Right ventricle myocardium superior (tissue), 1 donor: ENCODE data around the gene HPD. TPM values are rescaled to one million over a fixed set of nuclear protein-coding genes. Genes with fewer than 3 reads are reported as not detected.

ENCODE experiments used
- ATAC-seq: fragments of 200-7000 bp; cut with Tn5 transposase; one replicate; pipeline ENCODE4 v1.9.1; 2020; ENCODE audit warnings: mild to moderate bottlenecking; ENCODE audit not compliant: poor library complexity
- DNase-seq: peaks from one replicate; pipeline ENCODE4 v3.0.0-alpha.2; 2020
- intact Hi-C: fragments of 100-400 bp; cut with DNase I; formaldehyde crosslinking; loops from one replicate; pipeline ENCODE4 v1.11.2; 2022
- total RNA-seq: library from RNA; stranded (reverse); fragmentation: NEBNext Ultra II Directional; extraction: Animal tissue kit (Norgen Biotek cat#: 25700); gene quantifications from one replicate; pipeline ENCODE4 v1.2.1, GENCODE V29; 2021
- donor health status: DM: no; HTN: yes; CAD: no; lungs with severe emphysema.

The HPD gene
- total RNA-seq, 1 donor from 2014 or later, result 2.7 TPM

DNA sequence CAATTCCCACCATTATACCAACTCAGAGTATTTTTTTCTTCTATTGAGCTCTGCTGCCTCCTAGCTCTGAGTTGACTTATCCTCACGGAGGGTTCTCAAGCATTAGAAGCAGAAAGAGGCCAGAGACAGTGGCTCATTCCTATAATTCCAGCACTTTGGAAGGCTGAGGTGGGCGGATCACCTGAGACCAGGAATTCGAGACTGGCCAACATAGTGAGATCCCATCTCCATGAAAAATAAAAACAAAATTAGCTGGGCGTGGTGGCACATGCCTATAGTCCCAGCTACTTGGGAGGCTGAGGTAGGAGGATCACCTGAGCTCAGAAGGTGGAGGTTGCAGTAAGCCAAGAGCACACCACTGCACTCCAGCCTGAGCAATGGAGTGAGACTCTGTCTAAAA lies 21.0 kb downstream of the HPD start:
- ATAC-seq (no peak), DNase-seq (no peak)
- intact Hi-C loops, result no loop called here

GRCh38 chr12:121831571-121832245 lies 27.0 kb downstream of the HPD start:
- DNase-seq, result no peak
- ATAC-seq, result no peak
- intact Hi-C loops, result no loop called here

GRCh38 chr12:121830588-121831265 lies 27.9 kb downstream of the HPD start:
- ATAC-seq, result no peak

GRCh38 chr12:121830134-121830533 lies 28.5 kb downstream of the HPD start:
- ATAC-seq, result no peak
- intact Hi-C loops, result no loop called here
- DNase-seq, result no peak

More at GRCh38 chr12:121830588-121831265, 27.9 kb downstream of the HPD start:
- intact Hi-C loops, result no loop called here
- DNase-seq, result no peak

DNA sequence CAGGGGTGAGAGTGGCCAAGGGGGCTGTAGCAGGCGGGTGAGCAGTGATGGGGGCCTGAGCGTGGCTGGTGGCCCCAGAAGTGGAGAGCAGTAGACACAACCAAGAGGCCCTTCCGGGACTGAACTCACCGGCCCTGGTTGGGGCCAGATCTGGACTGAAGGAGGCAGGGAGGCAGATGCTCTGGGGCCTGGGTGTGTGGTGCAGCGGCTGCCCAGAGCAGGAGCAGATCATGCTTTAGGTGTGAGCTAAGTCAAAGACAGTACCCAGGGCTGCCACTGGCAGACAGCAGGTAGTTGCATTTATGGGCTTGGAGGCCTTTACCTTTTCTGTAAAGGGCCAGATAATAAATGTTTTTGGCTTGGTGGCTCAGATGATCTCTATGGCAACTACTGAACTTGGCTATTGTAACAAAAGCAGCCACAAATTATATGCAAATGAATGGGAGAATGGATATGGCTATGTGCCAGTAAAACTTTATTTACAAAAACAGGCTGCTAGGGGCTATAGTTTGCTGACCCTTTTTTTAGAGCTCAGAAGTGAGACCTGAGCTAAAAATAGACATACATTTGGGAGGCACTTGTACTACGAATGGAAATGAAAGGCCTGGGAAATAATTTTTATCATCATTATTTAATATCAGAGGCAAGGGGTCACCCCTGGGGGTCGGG lies 29.3 kb downstream of the HPD start:
- DNase-seq (no peak), ATAC-seq (no peak)
- intact Hi-C loops, result no loop called here

DNA sequence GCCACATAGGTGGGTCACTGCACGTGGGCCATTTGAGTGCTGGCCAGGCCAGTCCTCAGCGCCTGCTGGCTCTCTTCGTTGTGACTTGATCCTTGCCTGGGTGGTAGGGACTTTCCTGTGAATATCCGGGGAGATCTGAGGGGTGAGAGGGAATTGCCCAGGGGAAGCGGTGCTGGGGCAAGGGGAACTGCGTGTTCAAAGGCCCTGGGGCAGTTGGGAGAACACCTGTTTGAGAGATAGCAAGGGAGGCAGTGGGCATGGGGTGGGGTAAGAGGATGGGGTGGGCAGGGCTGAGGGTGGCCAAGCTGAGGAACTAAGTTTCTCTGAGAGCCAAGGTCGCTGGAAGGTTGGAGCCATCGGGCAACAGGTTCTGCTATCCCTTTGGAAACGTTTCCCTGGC lies 29.8 kb downstream of the HPD start:
- ATAC-seq (no peak), DNase-seq (no peak)
- intact Hi-C loops, result no loop called here

DNA sequence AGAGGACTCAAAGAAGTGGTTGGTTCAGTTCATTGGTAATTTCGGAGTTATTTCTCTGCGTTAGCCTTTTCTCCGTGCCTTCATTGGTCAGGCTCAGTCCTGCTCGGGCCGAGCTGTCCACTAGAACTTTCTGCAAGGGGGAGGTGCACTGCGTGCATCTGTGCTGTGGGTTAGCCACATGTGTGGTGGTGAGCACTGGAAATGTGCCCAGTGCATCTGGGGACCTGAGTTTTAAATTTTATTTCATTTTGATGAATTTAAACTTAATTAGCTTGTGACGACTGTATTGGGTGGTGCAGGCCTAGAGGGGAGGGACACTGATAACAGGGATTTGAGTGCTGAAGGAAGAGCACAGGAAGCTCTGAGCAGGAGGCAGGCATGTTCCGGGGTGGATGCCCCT lies 30.4 kb downstream of the HPD start:
- ATAC-seq, result no peak
- intact Hi-C loops, result no loop called here
- no peak for DNase-seq

- intact Hi-C loops, result no loop called here
- DNase-seq, result no peak
- no peak for ATAC-seq
Measured at GRCh38 chr12:121827351-121828099, 31.1 kb downstream of the HPD start.

DNA sequence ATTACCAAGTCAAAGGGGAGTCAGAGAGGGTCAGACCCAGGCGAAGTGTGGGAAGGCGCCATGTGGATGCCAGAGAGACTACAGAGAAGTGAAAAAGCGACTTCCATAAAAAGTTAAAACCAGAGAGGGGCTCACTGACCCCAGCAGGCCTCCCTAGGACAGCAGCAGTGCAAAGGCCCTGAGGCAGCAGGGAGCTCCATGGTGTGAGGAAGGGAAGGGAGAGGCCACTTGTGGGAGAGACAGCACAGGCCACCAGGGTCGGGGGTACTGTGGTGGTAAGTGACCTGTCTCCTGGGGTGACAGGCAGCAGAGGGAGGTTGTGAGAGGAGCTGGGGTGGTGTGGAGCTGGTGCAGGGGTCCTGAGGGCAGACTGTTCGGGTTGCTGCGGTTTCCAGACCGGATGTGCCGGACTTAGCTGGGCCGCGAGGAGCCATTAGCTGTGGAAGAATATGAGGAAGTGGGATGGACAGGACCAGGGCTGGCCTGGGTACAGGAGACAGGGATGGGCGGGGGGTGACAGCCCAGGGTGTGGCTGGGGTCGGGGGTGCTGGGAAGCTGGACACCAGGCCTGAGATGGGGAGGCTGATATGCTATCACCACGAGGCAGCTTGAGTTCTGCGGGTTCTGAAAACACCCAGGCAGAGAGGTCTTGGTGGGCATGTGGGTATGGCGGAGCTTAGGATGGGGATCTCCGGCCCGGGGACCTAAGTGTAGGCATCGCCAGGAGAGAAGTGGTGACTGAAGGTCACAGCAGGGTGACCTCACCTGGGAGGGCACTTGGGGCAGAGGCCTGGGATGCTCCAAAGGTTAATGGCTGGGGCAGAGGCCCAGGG lies 32.1 kb downstream of the HPD start:
- intact Hi-C loops, result no loop called here
- peak; percentile 19 for DNase-seq
- ATAC-seq, result no peak

DNA sequence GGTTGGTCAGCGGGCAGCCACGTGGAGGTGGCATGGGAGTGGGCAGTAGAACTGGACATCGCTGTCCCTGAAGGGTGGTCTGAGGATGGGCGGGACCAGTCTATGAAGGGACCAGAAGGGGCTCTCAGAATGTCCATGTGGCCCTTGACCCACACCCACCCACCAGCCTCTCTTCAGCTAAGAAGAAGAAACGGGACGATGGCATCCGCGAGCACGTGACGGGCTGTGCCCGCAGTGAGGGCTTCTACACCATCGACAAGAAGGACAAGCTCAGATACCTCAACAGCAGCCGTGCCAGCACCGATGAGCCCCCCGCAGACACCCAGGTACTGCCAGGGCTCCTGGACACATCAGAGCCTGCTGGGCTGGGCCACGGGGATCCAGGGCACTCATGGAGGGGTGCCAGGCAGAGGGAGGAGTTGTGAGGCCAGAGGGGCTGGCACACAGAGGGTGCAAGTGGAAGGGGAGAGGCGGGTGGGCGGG lies 33.6 kb downstream of the HPD start:
- ATAC-seq, result no peak

DNA sequence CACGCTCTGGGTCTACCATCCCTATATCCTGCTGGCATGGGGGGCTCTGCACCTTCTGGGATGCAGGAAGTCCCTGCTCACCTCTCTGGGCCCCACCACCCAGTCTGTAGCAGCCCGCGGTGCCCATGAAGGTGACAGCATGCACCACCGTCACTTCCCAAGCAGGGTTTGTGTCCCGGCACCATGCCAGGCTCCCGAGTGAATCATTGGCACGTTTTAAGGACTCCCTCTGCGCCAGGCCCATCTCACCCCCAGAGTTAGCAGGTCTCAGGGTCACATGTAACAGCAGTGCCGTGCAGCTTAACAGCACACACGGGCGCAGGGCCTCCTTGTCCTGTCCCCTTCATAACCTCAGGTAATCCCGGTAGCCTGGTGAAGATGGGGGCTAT lies 34.9 kb downstream of the HPD start:
- intact Hi-C loops, result no loop called here
- ATAC-seq (no peak), DNase-seq (peak; percentile 40)

More for the DNA sequence above, 33.6 kb downstream of the HPD start:
- intact Hi-C loops, result no loop called here
- peak; percentile 43 for DNase-seq

DNA sequence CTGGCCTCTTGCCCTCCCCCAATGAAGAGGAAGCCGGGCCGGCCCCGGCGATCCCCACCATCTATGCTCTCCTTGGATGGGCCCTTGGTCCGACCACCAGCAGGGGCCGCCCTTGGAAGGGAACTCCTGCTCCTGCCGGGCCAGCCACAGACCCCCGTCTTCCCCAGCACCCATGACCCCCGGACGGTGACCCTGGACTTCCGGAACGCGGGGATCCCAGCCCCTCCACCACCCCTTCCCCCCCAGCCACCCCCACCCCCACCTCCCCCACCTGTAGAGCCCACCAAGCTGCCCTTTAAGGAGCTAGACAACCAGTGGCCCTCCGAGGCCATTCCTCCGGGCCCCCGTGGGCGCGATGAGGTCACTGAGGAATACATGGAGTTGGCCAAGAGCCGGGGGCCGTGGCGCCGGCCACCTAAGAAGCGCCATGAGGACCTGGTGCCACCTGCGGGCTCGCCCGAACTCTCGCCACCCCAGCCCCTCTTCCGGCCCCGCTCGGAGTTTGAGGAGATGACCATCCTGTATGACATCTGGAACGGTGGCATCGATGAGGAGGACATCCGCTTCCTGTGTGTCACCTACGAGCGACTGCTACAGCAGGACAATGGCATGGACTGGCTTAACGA lies 35.4 kb downstream of the HPD start:
- intact Hi-C loops, result no loop called here
- DNase-seq (peak; percentile 42), ATAC-seq (no peak)

- no peak for ATAC-seq
- peak; percentile 27 for DNase-seq
- intact Hi-C loops, result no loop called here
Measured at GRCh38 chr12:121822393-121823100, 36.1 kb downstream of the HPD start.

GRCh38 chr12:121820056-121820455 lies 38.6 kb downstream of the HPD start:
- intact Hi-C loops, result no loop called here
- DNase-seq (no peak), ATAC-seq (no peak)

DNA sequence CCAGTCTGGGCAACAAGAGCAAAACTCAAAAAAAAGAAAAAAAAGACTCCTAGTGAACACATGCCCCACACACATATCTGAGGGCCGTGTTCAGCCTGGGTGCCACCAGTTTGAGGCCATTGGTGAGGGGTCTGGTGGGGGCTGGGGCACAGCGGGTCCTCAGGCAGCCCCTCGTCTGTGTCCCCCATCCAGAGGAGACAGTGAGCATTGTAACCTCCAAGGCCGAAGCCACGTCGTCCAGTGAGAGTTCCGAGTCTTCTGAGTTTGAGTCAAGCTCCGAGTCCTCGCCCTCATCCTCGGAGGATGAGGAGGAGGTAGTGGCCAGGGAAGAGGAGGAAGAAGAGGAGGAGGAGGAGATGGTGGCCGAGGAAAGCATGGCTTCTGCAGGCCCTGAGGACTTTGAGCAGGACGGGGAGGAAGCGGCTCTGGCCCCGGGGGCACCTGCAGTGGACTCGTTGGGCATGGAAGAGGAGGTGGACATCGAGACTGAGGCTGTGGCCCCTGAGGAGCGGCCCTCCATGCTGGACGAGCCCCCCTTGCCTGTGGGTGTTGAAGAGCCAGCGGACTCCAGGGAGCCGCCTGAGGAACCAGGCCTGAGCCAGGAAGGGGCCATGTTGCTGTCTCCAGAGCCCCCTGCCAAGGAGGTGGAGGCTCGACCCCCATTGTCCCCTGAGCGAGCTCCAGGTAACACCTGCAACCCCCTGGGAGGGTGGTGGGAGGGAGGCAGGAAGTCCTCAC lies 39.3 kb downstream of the HPD start:
- ATAC-seq, result no peak
- intact Hi-C loops, result no loop called here

GRCh38 chr12:121817648-121818043 lies 41.0 kb downstream of the HPD start:
- DNase-seq (peak; percentile 19), ATAC-seq (no peak)
- intact Hi-C loops, result no loop called here

More for the DNA sequence above, 39.3 kb downstream of the HPD start:
- no peak for DNase-seq
